Stimulated activated memory B cell treated with anti-CD40 and anti-IgM and Interleukin-4, amounts not matched to agents 10 μg/mL and 1 μg/mL and 100 μg/mL, for 72 hours (primary cell): ENCODE data around the gene NELFB.

ENCODE experiments used
- ATAC-seq: fragments of 150-1000 bp; cut with Tn5 transposase; 2 replicates; pipeline ENCODE4 v1.10.0; 2021
- H3K27ac Mint-ChIP-seq: one replicate; pipeline ENCODE4 v1.8.0; 2022; ENCODE audit warnings: mild to moderate bottlenecking, mixed read lengths
- H3K27me3 Mint-ChIP-seq: one replicate; pipeline ENCODE4 v1.8.0; 2022; ENCODE audit warnings: mixed read lengths
- H3K36me3 Mint-ChIP-seq: one replicate; pipeline ENCODE4 v1.8.0; 2022; ENCODE audit warnings: mixed read lengths
- H3K4me1 Mint-ChIP-seq: one replicate; pipeline ENCODE4 v1.8.0; 2022; ENCODE audit warnings: mixed read lengths
- H3K4me3 Mint-ChIP-seq: one replicate; pipeline ENCODE4 v1.8.0; 2022; ENCODE audit warnings: mild to moderate bottlenecking, moderate library complexity, mixed read lengths
- H3K9me3 Mint-ChIP-seq: one replicate; pipeline ENCODE4 v1.8.0; 2022; ENCODE audit warnings: mixed read lengths

Gene NELFB

DNA sequence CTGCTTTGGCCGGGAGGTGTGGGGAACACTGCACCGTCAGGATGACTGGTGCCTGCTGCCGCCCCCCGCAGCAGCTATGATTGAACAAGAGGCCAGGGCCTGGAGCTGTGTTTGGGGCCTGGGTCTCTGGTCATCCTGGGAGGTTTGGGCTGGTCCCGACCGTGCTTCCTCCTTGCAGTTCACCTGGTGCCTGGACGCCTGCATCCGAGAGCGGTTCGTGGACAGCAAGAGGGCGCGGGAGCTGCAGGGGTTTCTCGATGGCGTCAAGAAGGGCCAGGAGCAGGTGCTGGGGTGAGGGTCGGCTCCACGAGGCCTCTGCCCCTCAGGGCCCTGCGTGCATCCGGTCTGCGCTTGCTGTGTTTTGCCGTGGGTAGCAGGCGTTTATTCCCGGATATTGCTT is 8.9 kb downstream of the NELFB start:
- Mint-ChIP-seq H3K27me3 (no peaks in the 10 kb centered on the region), H3K36me3 (peaks cover 45% of the 10 kb centered on the region), H3K4me1 (peaks cover 24% of the 10 kb centered on the region), H3K9me3 (peaks cover 3% of the 10 kb centered on the region), H3K4me3 (no peak overlapping the region), H3K27ac (no peak overlapping the region)
- ATAC-seq, result no peak

DNA sequence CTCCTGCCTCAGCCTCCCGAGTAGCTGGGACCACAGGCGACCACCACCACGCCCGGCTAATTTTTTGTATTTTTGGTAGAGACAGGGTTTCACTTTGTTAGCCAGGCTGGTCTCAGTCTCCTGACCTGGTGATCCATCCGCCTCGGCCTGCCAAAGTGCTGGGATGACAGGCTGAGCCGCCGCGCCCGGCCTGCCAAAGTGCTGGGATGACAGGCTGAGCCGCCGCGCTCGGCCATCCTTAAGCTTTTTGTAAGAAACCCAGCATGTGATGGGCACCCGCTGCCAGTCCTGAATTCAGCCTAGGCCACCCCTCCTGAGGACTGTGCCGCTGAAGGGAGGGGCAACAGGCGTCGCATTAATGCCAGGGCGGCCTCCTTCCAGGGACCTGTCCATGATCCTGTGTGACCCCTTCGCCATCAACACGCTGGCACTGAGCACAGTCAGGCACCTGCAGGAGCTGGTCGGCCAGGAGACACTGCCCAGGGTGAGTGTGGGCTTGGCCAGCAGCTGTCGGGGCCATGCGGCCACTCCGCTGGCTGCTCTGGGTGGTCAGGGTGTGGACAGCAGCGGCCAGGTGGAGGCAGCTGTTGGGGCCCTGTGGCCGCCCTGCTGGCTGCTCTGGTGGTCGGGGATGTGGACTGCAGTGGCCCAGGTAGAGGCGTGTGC is 10.5 kb downstream of the NELFB start:
- no peaks in the 10 kb centered on the region for H3K27me3 Mint-ChIP-seq
- H3K4me3 Mint-ChIP-seq, result no peak overlapping the region
- H3K36me3 Mint-ChIP-seq, result peaks cover 54% of the 10 kb centered on the region
- H3K27ac Mint-ChIP-seq, result no peak overlapping the region
- peaks cover 3% of the 10 kb centered on the region for H3K9me3 Mint-ChIP-seq
- no peak for ATAC-seq
- peaks cover 35% of the 10 kb centered on the region for H3K4me1 Mint-ChIP-seq

DNA sequence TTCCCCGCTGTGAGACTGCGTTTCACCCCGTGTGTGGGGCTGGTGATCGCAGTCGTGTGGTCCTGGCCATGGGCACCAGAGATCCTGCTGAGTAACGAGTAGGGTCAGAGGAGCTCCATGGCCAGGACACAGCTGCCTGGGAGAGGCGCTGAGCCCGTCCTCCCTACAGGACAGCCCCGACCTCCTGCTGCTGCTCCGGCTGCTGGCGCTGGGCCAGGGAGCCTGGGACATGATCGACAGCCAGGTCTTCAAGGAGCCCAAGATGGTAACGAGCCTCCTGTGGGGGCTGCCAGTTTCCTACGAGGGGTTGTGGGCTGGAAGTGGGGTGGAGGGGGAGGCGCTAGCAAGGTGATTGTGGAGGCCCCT is 11.0 kb downstream of the NELFB start:
- no peaks in the 10 kb centered on the region for H3K27me3 Mint-ChIP-seq
- peaks cover 54% of the 10 kb centered on the region for H3K36me3 Mint-ChIP-seq
- H3K4me3 Mint-ChIP-seq, result no peak overlapping the region
- ATAC-seq, result no peak
- H3K4me1 Mint-ChIP-seq, result peaks cover 39% of the 10 kb centered on the region
- peaks cover 3% of the 10 kb centered on the region for H3K9me3 Mint-ChIP-seq
- peak overlapping the region; percentile 37 for H3K27ac Mint-ChIP-seq

DNA sequence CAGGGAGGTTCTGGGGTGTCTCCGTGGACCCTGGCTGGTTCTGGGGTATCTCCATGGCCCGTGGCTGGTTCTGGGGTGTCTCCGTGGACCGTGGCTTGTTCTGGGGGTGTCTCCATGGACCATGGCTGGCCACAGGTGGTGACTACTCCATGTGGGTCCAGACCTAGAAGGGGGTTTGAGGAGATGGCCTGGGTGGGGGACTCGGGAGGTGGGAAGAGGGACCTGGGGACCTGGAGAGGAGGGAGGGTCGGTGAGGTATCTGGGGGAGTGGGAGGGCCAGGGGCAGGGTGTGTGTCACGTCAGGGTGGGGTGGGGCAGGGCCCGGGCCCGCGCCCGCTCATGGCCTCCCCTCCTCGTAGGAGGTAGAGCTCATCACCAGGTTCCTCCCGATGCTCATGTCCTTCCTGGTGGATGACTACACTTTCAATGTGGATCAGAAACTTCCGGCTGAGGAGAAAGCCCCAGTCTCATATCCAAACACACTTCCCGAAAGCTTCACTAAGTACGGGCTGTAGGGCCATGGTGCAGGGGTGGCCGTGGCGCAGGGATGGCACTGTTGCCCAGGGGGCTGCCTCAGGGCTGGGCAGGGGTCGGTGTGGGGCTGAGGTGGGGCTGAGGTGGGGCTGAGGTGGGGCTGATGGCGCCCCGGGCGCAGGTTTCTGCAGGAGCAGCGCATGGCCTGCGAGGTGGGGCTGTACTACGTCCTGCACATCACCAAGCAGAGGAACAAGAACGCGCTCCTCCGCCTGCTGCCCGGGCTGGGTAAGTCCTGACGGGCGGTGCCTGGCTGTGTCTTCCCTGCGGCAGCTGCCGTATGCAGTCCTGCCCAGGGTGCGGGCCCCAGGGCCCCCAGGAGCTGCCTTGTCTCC is 11.7 kb downstream of the NELFB start:
- Mint-ChIP-seq H3K4me1 (peaks cover 38% of the 10 kb centered on the region), H3K27me3 (no peaks in the 10 kb centered on the region), H3K4me3 (no peak overlapping the region), H3K27ac (peak overlapping the region; percentile 76), H3K36me3 (peaks cover 48% of the 10 kb centered on the region), H3K9me3 (peaks cover 3% of the 10 kb centered on the region)
- no peak for ATAC-seq

DNA sequence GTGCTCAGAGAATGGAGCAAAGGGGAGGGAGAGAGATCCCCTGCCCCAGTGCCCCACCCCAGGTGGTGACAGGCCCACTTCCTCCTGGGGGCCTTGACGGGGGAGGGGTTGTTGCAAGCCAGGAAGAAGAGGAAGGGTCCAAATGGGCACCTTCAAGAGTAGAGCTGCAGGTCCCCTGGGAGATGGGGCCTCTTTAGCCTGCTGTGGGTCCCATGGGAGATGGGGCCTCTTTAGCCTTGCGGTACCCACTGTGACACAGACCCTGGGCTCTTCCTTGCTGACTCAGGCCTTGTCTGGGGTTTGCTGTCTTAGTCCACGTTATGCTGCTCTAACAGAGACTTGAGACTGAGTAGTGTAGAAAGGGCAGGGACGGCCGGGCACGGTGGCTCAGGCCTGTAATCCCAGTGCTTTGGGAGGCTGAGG is 12.8 kb downstream of the NELFB start:
- peaks cover 45% of the 10 kb centered on the region for H3K36me3 Mint-ChIP-seq
- peaks cover 3% of the 10 kb centered on the region for H3K9me3 Mint-ChIP-seq

DNA sequence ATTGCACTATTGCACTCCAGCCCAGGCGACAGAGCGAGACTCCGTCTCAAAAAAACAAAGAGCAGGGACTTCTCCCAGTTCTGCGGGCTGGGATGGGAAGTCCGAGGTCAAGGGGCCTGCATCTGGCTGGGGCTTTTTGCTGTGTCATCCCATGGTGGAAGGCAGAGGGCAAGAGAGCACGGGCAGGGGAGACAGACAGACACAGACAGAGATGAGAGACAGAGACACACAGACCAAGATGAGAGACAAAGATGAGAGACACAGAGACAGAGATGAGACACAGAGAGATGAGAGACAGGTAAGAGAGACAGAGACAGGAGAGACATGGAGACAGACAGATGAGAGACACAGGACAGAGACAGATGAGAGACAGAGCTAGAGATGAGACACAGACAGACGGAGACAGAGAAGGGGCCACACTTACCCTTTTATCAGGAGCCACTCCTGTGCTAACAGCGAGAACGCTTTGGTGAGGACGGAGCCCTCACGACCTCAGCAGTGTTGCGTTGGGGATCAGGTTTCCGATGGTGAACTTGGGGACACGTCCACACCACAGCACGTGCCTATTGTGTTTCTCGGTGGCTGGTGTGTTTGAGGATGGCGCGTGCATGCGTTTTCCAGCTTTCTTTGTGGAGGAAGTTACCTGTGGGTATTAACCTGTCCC is 13.5 kb downstream of the NELFB start:
- peak overlapping the region; percentile 76 for H3K27ac Mint-ChIP-seq
- peak overlapping the region; percentile 81 for H3K4me3 Mint-ChIP-seq
- peaks cover 47% of the 10 kb centered on the region for H3K36me3 Mint-ChIP-seq

More for the DNA sequence above, 12.8 kb downstream of the NELFB start:
- Mint-ChIP-seq H3K27me3 (no peaks in the 10 kb centered on the region), H3K4me3 (peak overlapping the region; percentile 81), H3K27ac (peak overlapping the region; percentile 76), H3K4me1 (peaks cover 35% of the 10 kb centered on the region)
- ATAC-seq, result peak; percentile 87

DNA sequence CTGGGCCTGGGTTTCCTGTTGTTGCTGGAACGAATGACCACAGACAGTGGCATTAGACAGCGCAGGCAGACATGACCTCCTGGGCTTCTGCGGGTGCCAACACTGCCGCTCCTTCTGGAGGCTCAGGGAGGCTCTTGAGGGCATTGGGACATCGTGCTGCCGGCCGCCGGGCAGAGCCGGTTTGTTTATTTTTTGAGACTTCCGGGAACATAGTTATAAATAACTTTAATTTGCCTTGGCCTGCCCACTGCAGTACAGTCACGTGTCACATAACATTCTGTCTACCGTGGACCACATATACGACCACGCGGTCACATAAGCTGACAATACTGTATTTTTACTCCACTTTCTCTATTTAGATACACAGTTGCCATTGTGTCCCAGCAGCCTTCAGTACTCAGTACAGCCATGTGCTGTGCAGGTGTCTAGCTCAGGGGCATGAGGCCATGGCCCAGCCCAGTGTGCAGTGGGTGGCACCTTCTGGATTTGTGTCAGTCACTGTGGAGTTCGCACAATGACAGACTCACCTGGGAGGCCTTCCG is 14.2 kb downstream of the NELFB start:
- peaks cover 44% of the 10 kb centered on the region for H3K36me3 Mint-ChIP-seq
- peak; percentile 68 for ATAC-seq
- H3K9me3 Mint-ChIP-seq, result peaks cover 3% of the 10 kb centered on the region
- peaks cover 38% of the 10 kb centered on the region for H3K4me1 Mint-ChIP-seq
- H3K27me3 Mint-ChIP-seq, result no peaks in the 10 kb centered on the region
- peak overlapping the region; percentile 76 for H3K27ac Mint-ChIP-seq
- H3K4me3 Mint-ChIP-seq, result peak overlapping the region; percentile 81

More for the DNA sequence above, 13.5 kb downstream of the NELFB start:
- no peaks in the 10 kb centered on the region for H3K27me3 Mint-ChIP-seq
- peaks cover 35% of the 10 kb centered on the region for H3K4me1 Mint-ChIP-seq
- no peak for ATAC-seq
- H3K9me3 Mint-ChIP-seq, result peaks cover 3% of the 10 kb centered on the region

DNA sequence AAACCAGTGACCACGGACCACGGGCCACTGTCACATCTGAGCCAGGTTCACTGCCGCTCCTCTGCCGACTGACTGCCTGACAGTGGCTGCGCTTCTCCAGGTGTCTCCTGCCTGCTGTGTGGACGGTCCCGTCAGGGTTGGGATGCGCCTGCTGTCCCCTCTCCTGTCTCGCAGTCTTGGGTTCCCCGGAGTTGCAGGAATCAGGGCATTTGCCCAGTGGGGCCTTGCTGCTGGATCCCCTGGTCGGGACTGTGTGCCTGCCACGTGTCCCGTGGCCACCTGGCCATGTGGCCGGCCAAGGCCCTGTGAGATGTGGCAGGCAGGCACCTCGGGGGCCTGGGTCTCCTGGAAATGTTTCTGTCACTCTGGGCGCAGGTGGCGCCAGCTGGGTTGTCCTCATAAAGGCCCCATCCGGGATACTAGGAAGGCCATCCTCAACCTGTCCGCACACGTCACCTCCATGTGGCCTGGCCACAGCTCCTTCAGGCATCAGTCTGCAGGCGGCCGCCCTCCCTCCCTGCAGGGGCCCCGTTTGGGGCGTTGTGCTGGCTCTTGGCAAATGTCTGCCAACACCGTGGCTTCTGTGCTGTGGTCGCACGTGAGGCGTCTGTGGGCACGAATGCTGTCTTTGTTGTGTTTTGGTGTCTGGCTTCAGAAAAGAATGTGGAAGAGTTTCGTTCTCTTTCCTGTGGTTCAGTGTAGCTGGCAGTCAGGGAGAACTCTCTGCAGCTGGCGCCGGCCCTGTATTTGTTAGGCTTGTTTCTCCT is 16.0 kb downstream of the NELFB start:
- H3K27ac Mint-ChIP-seq, result no peak overlapping the region
- peaks cover 56% of the 10 kb centered on the region for H3K4me1 Mint-ChIP-seq
- peaks cover 41% of the 10 kb centered on the region for H3K36me3 Mint-ChIP-seq
- H3K27me3 Mint-ChIP-seq, result no peaks in the 10 kb centered on the region
- H3K9me3 Mint-ChIP-seq, result peaks cover 3% of the 10 kb centered on the region
- H3K4me3 Mint-ChIP-seq, result no peak overlapping the region
- ATAC-seq, result no peak

DNA sequence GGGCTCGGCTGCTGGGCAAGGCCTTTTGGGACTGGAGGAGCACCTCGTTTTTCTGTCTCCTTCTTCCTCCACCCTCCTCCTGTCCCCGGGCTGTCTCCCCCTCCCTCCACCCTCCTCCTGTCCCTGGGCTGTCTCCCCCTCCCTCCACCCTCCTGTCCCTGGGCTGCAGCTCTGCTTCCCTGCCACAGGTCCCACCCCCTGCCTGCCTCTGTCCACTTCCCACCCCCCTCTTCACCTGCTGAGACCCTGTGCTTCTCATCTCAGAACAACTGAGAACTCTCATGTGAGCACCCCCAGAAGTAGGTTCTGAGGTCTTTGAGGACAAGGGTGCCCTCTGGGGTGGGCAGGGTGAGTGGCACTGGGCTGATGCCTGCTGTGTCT is 16.6 kb downstream of the NELFB start:
- Mint-ChIP-seq H3K27ac (no peak overlapping the region), H3K4me1 (peaks cover 62% of the 10 kb centered on the region), H3K27me3 (no peaks in the 10 kb centered on the region), H3K4me3 (no peak overlapping the region), H3K36me3 (peaks cover 41% of the 10 kb centered on the region), H3K9me3 (peaks cover 3% of the 10 kb centered on the region)
- ATAC-seq, result no peak

DNA sequence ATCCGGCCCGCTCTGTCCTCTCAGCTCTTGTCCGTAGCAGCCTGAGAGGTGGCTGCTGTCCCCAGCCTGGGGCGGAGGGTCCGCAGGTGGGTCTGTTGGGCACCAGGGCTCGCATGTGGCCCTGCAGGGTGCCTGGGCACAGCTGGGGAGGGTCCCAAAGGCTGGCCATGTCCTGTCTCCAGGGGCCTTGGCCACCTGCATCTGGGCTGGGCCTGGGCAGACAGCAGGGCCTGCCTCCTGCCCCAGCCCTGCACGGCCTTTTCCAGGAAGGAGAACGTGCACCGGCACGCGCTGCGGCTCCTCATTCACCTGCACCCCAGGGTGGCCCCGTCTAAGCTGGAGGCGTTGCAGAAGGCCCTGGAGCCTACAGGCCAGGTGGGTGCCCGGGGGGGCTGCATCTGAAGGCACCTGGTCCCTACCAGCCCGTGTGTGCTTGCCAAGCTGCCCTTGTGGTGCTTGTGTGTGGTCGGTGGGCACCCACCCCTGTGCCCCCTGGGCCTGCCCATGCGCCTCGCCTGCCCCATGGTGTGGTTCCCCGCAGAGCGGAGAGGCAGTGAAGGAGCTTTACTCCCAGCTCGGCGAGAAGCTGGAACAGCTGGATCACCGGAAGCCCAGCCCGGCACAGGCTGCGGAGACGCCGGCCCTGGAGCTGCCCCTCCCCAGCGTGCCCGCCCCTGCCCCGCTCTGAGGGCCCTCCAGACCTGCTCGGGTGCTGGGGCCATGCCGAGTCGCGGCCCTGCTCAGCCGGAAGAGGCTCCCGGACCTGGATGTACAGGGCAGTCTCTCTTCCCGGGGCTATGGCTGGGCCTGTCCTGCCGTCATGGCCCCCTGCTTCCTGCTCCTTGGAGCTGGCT is 17.3 kb downstream of the NELFB start:
- H3K9me3 Mint-ChIP-seq, result peaks cover 3% of the 10 kb centered on the region
- peaks cover 69% of the 10 kb centered on the region for H3K4me1 Mint-ChIP-seq
- H3K36me3 Mint-ChIP-seq, result peaks cover 34% of the 10 kb centered on the region
- no peak overlapping the region for H3K27ac Mint-ChIP-seq
- ATAC-seq, result no peak
- H3K4me3 Mint-ChIP-seq, result no peak overlapping the region
- H3K27me3 Mint-ChIP-seq, result no peaks in the 10 kb centered on the region

DNA sequence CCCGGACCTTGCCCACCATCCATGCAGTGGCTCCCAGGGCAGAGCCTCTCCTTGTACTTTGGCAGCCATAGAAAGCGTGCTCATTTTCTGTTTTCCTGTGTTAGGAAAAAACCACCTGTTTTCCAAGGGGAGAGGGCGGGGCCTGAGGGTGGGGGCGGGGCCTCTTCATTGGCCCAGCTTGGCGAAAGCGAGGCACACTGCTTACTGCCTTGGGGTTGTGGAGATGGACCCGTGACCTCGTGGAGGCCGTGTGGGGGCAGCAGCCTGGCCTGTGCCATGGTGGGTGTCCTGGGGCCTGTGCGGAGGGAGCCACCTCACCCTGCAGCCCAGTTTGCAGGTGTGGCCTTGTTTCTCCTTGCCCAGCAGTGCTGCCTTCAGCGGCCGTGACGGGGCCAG is 18.0 kb downstream of the NELFB start:
- H3K4me1 Mint-ChIP-seq, result peaks cover 67% of the 10 kb centered on the region
- H3K27me3 Mint-ChIP-seq, result no peaks in the 10 kb centered on the region
- peaks cover 3% of the 10 kb centered on the region for H3K9me3 Mint-ChIP-seq
- no peak for ATAC-seq
- no peak overlapping the region for H3K27ac Mint-ChIP-seq
- no peak overlapping the region for H3K4me3 Mint-ChIP-seq
- H3K36me3 Mint-ChIP-seq, result peaks cover 27% of the 10 kb centered on the region

DNA sequence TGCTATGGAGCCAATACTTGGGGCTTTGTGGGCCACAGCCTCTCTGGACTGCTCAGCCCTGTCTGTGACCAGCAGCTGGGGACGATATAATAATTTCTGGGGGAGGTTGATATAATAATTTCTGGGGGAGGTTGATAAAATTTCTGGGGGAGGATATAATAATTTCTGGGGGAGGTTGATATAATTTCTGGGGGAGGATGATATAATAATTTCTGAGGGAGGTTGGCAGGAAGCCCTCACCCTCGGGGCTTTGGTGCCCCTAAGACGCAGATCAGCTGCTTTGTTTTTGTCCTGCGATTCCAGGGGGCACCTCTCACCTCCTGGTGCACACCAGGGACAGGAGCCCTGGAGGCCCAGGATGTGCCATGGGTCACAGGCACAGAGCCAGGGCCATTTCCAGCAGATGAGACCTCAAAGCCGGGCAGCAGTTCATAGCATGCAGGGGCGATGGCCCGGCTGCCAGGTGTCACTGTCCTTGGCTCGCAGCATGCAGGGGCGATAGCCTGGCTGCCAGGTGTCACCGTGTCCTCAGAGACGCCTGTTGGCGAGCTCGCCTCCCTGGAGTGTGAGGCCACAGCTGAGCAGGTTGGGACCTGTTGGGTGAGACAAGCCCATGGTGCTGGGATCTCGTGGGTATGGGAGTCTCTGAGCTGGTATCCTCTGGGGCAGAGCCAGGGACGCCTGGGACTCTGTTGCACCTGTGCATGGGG is 18.6 kb downstream of the NELFB start:
- H3K27ac Mint-ChIP-seq, result peak overlapping the region; percentile 96
- H3K36me3 Mint-ChIP-seq, result peaks cover 21% of the 10 kb centered on the region
- H3K4me1 Mint-ChIP-seq, result peaks cover 60% of the 10 kb centered on the region
- ATAC-seq, result no peak
- no peak overlapping the region for H3K4me3 Mint-ChIP-seq
- no peaks in the 10 kb centered on the region for H3K27me3 Mint-ChIP-seq
- no peaks in the 10 kb centered on the region for H3K9me3 Mint-ChIP-seq

DNA sequence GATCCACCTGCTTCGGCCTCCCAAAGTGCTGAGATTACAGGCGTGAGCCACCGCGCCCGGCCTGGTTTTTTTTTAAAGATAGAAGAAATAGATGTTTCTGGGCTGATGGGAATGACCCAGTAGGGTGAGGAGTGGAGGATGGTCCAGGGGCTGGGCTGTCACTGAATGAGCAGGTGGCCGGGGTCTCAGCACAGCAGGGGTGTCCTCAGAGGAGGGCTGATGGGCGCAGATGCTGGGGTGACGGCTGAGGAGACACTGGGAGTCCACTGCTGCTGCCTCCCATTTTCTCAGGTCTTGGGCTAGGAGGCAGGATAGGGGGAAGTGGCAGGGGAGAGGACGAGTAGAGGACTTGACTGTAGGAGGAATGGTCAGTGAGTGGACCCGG is 20.1 kb downstream of the NELFB start:
- Mint-ChIP-seq H3K9me3 (no peaks in the 10 kb centered on the region), H3K4me1 (peaks cover 46% of the 10 kb centered on the region), H3K27ac (peak overlapping the region; percentile 96), H3K36me3 (peaks cover 10% of the 10 kb centered on the region), H3K27me3 (no peaks in the 10 kb centered on the region), H3K4me3 (peak overlapping the region; percentile 55)
- no peak for ATAC-seq
